Cardiac fibroblast (primary cell): ENCODE results near the gene PRDM2.
"Not testable (repeated sequence)": the region's sequence is repeated elsewhere in the genome, so short reads cannot be mapped to it uniquely, and the experiment has no call there.

Source experiments
- DNase-seq, 2 donors: peaks; one replicate each; pipeline versions ENCODE4 v3.0.0 to v3.0.0-alpha.2; 2010; ENCODE audit warnings: low read depth in 2 of 2
- H3K4me3 ChIP-seq, 2 donors: replicated peaks in 1 of 2; 1 replicate in 1 of 2; 2 replicates in 1 of 2; pipeline ENCODE4 v1.5.1; 2011; ENCODE audit warnings: low read depth in 2 of 2, low read length in 2 of 2, mild to moderate bottlenecking in 2 of 2, moderate library complexity in 1 of 2
- TF ChIP-seq, protein P1 (sequence below): IDR thresholded peaks from one replicate; pipeline ENCODE4 v1.5.1; 2011; ENCODE audit warnings: low read depth, mild to moderate bottlenecking, low read length, inconsistent platforms

Gene PRDM2

DNA sequence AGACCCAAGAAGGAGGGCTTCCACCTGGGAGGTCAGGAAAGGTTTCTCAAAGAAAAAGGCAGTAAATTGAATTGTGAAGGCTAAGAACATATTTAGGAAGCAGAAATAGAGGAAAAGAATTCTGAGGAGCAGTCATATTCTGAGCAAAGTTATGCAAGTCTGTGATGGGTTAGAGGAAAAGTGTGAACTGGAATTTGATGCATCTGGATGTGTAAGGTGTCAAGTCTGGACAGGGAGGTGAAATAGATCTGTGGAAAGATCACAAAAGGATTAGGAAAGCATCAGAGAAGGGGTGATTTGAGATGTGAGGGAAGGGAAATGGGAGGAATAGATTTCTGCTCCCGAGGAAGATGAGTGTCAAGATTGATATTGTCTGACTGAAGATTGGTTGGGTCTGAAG, 18.1 kb upstream of the PRDM2 start:
- TF ChIP-seq, protein P1, sequence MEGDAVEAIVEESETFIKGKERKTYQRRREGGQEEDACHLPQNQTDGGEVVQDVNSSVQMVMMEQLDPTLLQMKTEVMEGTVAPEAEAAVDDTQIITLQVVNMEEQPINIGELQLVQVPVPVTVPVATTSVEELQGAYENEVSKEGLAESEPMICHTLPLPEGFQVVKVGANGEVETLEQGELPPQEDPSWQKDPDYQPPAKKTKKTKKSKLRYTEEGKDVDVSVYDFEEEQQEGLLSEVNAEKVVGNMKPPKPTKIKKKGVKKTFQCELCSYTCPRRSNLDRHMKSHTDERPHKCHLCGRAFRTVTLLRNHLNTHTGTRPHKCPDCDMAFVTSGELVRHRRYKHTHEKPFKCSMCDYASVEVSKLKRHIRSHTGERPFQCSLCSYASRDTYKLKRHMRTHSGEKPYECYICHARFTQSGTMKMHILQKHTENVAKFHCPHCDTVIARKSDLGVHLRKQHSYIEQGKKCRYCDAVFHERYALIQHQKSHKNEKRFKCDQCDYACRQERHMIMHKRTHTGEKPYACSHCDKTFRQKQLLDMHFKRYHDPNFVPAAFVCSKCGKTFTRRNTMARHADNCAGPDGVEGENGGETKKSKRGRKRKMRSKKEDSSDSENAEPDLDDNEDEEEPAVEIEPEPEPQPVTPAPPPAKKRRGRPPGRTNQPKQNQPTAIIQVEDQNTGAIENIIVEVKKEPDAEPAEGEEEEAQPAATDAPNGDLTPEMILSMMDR, result no peak
- DNase-seq, result no peak
- H3K4me3 ChIP-seq, result no peak overlapping the region

DNA sequence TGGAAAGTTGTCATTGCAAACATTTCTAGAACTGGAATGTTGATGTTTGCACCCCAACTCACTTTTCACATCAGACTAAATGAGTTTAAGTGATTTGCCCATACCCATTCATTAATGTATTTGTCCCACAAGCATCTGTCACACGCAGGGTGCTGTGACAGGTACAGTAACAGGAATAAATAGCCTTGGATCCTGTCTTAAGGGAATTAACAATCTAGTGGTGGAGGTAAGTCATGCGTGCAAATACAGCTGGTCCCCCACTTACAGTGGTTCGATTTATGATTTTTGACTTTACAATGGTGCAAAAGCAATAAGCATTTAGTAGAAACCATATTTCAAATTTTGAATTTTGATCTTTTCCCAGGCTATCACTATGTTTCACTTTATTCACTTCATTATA, 17.5 kb upstream of the PRDM2 start:
- no peak for DNase-seq
- H3K4me3 ChIP-seq, result no peak overlapping the region
- TF ChIP-seq, protein P1, result no peak

DNA sequence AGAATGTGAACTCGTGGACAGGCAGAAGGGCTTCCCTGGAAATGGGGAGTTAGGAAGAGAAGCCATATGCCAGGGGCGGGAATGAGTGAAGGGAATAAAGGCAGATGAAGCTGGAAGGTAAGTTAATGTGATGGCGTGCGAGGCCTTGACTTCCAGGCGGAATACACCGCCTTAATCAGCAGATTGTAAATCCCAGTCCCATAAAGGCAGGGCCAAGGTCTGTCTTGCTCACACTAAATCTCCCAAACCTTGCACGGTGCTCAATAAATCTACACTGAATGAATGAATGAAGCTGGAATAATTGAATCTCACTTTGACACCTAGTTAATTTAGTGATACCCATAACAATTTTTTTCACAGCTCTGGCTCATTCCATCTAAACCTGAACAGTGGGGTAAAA, 16.8 kb upstream of the PRDM2 start:
- no peak overlapping the region for H3K4me3 ChIP-seq
- no peak for DNase-seq
- TF ChIP-seq, protein P1, result no peak

GRCh38 chr1:13687151-13687715, 12.8 kb upstream of the PRDM2 start:
- no peak for DNase-seq
- TF ChIP-seq, protein P1, result no peak
- H3K4me3 ChIP-seq, result no peak overlapping the region

GRCh38 chr1:13693094-13693493, 6.9 kb upstream of the PRDM2 start:
- not testable (repeated sequence) for DNase-seq, H3K4me3 ChIP-seq

DNA sequence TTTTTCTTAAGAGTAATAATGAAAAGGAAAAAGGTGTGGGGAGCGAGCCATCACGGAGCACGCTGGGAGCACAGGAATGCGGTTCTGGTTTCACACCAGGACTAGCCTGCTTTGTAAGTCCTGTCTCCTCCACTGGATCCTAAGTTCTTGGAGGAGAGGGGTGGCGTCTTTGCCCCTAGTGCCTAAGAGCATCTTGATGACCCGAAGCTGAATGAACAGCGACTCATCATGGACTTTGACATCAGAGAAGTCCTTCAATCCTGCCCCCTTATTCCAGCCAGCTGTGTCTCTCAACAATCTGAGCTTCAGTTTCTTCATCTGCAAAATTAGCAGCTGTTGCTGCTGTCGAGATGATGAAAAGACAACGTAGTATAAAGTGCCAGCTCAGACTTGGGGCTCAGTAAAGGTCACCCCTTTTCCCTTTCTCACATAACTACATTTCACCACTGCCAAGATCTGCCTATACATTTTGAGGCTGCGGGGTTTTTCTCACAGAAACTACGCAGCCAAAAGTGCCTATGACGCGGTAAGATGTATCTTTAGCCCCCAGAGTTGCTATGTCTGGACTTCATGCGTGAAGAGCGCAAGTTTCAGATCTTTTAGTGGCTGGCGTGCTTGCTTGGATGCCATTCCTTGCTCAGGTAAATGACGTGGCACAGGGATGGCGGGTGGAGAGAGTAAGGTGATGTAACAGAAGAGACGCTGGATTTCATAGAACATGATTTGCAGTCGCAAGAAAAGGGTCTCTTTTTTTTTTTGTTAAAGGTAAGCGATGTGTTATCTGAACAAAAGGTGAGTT, 4.9 kb upstream of the PRDM2 start:
- DNase-seq, result no peak
- TF ChIP-seq, protein P1, result no peak
- H3K4me3 ChIP-seq, result no peak overlapping the region

DNA sequence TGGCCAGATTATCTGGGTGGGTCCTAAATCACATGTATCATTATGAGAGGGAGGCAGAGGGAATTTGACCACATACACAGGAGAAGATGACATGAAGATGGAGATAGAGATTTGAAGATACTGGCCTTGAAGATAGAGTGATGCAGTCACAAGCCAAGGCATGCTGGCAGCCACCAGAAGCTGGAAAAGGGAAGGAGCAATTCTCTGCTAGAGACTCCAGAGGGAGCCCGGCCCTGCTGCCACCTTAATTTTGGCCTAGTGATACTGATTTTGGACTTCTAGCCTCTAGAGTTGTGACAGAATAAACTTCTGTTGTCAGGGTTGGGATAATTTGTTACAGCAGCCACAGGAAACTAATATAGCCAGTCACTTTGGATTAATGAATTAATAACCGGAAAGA, 2.2 kb upstream of the PRDM2 start:
- peak in 1 of 2 donors; percentile 2 for DNase-seq
- TF ChIP-seq, protein P1, result peak; percentile 13
- no peak overlapping the region for H3K4me3 ChIP-seq
